HG02798 (cell line): ENCODE data around the gene NEUROD2.

ENCODE experiments used
- ATAC-seq: cut with Tn5 transposase; IDR thresholded peaks from one replicate; pipeline ENCODE4 v1.9.1; 2021; ENCODE audit warnings: mild to moderate bottlenecking; ENCODE audit not compliant: unreplicated experiment, poor library complexity

NEUROD2 gene

DNA sequence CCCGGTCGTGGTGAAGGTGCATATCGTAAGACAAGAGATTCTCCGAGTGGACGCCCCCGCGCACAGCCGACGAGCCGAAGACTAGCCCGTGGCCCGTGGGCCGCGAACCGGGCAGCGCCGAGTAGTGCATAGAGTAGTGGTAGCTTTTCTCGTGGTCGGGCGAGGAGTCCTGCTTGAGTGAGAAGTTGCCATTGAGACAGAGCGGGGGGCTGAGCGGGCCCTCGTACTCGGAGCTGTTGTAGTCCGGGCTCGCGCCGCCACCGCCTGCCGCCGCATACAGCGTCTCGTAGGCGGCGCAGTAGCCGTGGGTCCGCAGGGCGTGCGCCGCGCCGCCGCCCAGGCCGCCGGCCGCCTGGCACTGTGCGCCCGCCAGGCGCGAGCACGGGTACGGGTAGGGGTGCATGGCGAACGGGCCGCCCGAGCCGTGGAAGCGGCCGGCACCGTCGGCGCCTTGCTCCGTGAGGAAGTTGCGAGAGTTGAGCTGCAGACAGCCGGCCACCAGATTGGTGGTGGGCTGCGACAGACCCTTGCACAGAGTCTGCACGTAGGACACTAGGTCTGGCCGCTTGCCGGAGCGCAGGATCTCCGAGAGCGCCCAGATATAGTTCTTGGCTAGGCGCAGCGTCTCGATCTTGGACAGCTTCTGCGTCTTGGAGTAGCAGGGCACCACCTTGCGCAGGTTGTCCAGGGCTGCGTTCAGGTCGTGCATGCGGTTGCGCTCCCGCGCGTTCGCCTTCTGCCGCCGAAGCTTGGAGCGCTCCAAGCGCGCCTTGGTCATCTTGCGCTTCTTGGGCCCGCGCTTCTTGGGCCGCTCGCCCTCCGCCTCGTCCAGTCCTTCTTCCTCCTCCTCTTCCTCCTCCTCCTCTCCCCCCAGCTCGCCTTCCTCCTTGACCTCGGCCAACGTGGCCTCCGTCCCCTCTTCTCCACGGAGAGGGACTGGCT lies 2.0 kb downstream of the NEUROD2 start:
- no peak for ATAC-seq

DNA sequence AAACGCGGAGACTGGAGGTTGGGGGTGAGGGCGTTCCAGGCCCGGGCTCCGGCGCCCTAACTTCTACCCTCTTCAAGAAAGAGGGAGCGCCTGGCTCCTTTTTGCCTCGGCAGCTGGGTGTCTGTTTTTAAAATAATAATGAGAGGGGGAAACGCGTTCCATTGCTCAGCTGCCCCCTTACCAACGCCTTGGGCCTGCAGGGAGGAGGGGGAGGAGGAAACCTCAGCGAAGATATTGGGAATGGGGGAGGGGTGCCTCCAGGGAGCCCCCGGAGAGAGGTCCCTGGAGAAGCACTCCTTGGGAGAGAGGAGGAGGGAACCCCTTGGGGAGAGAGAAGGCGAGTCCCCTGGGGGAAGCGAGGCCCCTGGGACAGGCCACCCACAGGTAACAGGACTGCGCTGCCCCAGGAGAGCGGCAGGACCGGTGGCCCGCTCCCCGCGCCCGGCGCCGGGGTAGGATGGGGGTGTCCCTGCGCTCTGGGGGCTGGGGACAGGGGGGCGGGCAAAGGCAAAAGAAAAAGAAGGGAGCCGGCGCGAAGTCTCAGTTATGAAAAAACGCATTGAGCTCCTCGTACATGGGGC lies 2.7 kb downstream of the NEUROD2 start:
- ATAC-seq = no peak

DNA sequence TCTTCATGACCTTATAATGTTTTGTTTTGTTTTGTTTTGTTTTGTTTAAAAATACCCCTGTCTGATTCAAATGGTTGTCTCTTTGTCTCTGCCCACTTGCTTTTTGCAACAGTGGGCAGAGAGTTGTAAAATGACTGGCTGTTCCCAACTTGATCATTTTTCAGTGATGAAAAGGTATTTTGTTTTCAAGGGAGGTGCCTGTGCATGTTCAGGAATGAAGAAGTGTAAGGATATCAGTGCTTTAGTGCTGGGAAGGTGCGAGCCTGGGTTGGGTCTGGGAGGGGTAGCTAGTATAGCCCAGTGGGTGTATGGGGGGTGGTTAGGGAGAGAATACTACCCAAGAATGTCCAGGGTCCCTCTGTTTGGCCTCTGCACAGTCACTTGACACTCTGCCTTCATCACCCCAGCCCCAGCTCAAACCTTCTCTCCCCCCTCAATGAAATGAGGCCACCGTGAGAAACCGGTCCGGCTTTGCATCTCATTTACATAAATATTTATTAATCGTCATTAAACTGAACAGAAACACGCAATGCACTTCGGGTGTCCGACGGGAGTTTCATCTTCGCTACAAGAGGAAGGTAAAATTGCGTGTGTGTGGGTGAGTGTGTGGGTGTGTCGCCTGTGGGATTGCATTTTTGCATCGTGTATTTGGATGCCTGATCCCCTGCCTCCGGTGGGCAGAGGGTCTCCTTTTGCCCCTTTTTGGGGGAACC lies 4.3 kb downstream of the NEUROD2 start:
- no peak for ATAC-seq

DNA sequence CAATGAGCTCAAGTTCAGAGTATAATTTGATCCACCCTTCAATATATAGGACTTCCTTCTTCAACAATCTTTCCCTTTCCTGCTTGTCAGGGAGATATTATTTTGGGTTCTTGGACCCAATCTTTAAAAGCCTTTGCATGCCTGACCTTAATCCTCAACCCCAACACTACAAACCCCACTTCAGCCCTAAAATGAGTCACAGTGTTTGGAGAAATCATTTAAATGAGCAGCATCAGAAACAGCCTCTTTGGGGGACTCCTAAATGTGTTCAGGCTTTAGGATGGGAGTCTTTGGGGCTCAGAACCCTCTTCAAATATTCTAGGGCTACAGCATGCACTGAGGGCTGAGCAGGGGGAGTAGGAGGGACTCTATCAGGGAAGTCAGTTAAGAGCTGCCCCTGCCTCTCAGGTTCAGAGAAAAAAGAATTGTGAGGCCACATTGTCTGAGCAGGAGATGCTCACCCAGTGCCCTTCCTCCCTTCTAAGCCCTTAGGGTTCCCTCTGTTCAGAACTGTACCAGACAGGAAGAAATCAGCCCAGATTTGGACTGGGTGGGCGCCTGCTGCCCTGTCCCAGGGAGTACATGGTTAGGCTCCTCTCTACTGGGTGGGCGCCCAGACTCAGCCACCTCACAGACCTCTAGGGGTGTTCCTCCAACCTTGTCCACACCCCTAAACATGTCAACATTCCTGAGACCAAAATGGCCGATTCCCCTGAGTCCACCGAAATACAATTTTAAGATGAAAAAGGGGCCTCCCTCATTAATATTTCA lies 5.0 kb downstream of the NEUROD2 start:
- ATAC-seq = no peak

DNA sequence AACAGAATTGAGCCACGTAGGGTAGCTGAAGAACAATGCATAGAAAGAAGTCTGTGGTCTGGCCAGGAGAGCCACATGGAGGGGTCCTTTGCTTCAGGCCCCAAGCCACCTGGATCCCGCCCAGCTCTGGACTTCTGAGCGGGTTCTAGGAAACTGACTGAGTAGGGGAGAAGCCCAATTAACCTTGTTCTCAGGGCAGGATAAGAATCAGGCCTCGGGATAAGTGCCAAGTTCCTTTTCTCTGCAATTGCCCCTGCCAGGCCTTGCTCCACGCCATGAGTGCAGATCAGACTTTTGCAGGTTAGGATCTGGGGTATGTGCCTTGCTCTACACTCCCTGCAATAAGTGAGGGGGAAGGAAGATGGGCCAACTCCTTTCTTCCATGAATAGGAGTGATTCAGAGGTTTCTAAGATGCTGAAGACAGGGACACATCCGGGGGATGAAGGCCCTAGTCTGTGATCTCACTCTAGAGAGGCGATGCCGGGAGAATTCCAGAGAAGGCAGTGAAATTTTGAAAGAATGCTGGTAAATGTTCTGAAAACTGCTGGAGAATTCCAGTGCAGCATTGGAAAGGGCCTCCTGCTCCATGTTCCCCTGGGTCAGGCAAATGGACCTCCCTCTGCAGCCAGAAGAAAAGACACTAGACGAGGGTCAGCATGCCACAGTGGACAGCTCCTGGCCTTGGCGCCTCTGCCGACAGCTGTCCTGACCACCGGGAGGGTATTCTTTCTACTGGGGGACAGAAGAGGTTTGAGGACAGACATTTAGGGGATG lies 5.8 kb downstream of the NEUROD2 start:
- no peak for ATAC-seq

DNA sequence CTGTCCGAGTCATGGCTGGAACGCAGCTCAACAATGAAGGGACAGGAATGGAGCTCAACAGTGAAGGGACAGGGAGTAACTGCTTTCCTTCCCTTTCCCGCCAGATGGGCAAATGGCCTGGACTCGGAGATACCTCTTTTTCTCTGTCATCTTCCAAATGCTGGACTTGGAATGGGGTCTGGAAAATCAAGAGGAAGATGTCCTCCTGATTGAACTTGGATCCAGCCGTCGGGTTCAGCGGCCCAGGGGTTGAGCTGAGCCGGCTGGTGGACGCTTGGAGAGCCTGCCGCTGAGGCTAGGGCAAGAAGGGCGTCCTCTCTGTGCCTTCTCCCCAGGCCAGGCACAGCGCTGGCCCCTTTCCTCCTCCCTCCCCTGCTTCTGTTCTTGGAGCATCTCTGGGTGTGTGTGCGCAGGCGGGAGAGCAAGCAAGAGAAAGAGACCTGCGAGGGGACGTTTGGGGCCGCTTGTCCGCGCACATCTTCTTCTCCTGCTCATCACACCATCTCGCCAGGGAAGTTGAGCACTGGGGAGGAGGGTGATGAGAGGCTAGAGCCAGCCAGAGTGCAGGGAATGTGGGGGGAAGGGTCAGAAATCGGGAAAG lies 6.6 kb downstream of the NEUROD2 start:
- ATAC-seq = no peak

DNA sequence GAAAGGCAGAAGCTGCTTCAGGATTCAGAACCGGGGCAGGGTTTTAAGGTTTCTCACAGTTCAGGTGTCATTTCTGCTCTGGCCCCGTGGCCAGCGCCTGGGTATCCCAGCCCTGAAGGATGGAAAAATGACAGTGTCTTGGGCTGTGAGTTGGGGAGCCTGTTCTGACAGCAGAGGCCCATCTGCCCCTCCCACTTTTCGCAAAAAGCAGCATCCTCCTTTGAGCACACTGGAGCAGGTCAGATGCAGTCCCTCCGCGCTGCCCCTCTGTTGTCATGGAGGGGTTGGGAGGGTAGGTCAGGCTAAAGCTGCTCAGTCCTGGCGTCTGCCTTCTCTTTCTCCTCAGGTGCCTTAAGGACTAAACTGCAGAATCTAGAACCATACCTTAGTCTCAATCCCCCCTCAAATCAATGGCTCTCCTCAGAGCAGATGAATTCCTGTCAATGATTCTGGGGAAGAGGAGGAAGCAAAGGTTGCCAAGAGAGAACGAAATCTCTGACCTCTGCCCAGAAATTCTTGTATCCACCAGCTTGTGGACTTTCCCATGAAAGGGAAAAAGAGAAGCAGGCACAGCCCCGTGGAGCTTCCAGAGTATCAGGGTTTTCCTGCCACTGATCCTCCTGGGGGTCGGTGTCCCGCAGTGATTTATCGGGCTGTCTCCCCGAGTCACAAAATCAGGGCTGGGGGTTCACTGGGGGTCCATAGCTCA lies 7.3 kb downstream of the NEUROD2 start:
- no peak for ATAC-seq

DNA sequence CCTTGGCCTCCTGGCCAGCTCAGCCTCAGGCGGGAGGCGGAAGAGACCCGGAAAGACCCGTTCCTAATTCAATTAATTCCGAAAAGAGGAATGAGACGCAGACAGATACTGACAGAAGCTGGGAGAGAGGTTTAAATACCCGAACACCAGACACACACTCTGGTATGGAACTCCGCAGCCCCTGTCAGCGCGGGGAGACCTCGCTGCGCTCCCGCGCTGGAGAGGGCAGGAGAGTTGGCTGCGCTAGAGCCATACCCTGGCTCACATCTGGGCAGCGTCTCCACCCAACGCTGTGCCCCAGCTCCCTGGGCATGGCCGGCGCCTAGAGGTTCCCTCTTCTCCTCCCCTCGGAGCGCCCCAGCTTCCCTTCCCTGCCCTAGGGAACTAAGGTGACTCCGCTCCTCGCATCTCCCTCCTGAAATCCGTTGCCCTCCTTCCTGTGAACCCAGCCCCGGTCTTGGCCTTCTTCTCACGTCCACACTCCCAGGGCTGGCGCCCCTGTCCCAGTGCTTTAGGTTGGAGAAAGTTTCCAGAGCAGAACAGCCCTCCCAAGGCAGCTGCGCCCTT lies 8.0 kb downstream of the NEUROD2 start:
- ATAC-seq = no peak

DNA sequence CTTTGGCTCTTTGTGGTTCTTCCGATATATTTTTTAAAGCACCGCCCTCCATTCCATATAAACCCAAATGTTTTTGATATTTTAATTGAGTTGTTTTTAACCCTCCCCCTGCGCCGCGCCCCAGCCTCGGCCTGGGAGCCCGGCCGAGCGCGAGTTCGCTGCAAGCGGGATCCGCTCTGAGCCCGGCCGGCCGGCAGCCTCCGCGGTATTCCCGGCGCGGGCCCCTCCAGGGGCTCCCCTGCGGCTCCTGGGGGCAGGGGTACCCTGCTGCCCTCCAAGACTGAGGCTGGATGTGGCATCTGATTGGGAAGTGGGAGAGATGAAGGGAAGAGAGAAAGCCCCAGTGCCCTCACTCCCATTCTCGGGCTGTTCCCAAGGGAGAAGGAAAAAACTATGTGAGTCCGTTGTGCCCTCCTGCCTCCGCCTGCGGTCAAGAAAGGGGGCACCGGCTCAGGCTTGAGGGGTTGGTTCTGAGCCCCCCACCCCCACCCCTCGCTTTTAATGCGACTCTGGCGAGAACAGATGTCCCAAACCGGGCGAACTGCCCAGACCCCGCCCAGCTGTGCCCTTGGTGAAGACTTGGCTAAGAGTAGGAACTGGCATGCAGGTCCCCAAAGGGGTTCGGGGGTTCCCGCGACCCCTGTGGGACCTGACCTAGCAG lies 8.6 kb downstream of the NEUROD2 start:
- no peak for ATAC-seq

DNA sequence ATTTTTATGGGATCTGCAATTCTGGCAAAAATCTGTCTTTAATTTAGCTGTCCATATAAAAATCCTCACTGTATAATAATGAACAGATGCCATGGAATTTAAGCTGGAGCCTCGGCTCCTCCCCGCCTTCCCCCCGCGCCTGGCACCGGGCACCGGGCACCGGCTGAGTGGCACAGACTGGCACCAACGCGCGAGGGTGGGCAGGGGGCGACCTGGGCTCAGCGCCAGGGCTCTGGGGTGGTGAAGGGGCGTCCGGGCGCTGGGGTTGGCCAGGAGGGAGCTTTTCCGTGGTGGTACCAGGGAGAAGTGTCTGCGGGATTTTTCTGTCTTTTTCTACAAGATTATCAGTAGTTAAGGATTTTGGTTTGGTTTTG lies 9.1 kb downstream of the NEUROD2 start:
- ATAC-seq = no peak

DNA sequence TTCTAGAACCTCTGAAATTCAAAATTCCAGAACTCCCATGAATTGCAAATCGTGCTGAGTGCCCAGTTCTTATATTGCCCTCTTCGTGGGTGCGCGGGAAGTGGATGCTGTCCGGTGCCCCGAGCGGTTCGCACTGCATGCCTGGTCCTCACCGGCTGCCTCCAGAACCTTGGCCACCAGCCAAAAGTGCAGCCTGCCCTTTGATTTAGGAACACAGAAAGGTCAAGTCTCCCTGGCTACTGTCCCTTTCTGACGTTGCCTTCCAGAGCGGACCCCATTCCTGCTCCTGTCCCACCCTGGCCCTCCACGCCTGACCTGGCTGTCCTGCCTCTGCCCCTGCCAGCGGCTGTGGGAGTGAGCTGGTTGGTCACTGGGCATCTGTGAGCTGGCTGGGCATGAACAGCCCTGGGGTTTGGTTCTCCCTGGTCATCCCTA lies 9.7 kb downstream of the NEUROD2 start:
- ATAC-seq = no peak

DNA sequence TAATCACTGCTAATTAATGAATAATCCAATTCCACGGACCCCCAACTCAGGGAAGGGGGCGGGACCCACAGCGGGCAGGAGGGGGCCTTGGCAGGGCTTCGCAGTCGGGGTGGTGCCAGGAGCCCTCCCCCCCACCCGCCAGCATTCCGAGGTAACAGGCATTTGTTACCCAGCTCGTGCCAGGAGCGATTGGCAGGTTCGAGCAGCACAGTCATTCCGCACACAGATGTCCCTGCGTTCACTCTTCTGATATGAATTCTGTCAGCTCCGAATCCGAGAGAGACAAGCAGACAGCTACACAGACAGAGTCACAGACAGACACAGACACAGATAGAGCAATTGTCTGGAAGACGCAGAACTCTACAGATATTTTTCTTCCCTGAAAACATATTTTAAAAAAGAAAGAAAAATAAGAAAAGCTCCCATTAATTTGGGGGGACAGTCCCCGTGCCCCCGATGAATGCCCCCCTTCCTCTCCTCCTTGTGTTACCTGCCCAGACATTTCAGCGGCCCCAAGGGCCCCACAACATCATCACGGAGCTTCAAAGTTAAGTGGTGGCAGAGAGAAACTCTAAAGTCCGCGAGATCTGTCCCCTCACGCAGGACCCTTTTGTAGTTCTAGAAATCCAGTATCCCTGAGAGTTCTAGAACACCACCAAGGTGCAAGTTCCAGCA lies 10.2 kb downstream of the NEUROD2 start:
- ATAC-seq = no peak

DNA sequence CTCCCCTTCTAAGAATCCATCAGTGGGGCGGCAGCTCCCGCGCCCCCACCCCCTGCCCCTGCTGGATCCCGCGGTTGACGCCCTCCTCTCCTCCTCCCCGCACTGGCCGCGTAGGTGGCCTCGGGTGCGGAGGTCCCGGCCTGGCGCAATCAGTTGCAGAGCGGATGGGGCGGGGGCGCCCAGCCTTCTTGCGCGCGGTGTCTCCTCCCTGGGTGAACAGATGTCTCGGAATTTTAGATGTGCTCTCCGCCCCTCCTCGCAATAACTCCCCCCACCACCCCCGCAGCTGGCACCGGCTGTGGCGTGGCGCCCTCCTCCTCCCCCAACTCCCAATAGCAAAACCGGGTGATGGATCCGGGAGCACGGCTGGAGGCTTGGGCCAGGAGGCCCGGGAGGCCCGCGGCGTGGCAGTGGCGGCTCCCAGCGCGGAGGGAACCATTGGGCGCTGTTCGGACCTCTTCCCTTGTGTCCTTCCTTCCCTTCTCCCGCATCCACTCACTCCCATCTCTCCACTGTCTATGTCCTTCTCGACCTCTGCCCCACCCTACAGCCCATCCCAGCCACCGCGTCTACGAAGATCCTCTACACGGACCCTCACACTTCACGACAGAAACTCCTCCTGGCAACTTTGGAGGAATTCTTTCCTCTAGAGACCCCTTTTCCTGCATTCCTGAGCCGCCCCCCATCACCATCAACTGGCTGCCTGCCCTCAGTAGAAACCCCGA lies 11.0 kb downstream of the NEUROD2 start:
- ATAC-seq = no peak

DNA sequence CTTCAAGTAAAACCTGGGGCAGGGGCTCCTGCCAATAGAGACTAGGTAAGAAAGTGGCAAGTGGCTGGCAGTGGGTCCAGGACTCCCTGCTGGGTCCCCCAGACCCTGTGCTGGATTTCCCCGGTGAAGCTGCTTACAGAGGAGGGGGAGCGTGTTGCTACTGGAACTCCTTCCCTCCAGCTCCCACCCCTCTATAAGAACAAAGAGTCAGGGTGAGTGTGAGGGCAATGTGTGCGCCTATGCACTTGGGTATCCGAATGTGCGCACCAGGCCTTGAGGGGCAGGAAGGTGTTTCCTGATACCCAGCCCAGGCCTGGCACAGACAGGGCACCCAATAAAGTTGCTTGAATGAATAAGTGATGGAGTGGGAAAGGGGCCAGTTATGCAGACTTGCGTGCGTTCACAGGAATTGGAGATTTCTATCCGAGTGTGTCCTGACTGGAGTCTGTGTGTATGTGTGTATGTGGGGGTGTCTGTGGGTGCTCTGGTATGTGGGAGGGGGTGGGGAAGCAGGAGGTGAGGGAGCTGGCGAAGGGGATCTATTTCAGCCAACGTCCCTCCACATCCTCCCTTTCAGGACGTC lies 11.7 kb downstream of the NEUROD2 start:
- no peak for ATAC-seq

DNA sequence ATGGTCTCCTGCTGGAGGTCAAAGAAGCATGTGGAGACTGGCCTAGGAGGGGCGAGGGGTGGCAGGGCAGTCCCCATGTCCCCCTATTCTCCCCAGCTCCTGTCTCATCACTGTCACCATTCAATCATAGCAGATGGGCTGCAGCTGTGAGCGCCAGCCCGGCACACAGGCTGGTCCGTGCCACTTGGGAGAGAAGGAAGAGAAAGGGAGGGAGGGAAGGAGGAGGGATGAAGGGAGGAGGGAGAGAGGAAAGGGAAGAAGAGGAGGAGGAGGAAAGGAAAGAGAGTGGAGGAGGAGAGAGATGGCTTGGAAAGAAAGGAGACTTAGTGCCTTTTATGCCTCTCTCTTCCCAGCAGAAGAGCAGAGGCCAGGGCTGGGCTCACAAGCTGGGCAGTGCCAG lies 12.4 kb downstream of the NEUROD2 start:
- ATAC-seq = no peak

DNA sequence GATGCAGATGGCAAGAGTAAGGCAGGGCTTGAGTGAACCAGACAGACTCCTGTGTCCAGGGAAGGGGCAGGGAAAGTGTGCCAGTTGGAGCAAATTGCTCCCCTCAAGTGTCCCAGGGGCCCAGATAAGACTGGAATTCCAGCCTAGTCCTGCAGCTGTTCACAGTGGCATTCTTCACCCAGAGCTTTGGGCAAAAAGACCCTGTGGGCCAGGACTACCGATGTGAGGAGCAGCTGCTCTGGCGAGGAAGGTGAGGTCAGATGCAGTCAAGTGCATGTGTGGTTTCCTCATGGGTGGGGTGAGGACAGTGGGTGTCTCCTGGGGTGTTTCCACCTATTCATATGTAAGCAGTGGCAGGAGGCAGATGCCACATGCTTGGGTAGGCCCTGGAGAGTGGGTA lies 14.3 kb downstream of the NEUROD2 start:
- no peak for ATAC-seq
